Activated CD4-positive, alpha-beta memory T cell treated with anti-CD3 and anti-CD28 coated beads for 36 hours (primary cell): ENCODE measurements around the gene TEDC1. TPM values are rescaled to one million over a fixed set of nuclear protein-coding genes. Genes with fewer than 3 reads are reported as not detected.
"Not testable (repeated sequence)": the region's sequence is repeated elsewhere in the genome, so short reads cannot be mapped to it uniquely, and the experiment has no call there.

Experiments used
- CTCF ChIA-PET: fragments of 350-600 bp; sonication (Branson Sonifier 250); formaldehyde crosslinking; loops from one replicate; lab custom pipeline; 2021; ENCODE audit warnings: antibody characterized with exemption, inconsistent platforms; lab: Charles Lee
- POLR2A ChIA-PET: fragments of 350-600 bp; sonication (Branson Sonifier 250); formaldehyde crosslinking; loops from one replicate; lab custom pipeline; 2021; ENCODE audit warnings: antibody characterized with exemption; lab: Charles Lee
- DNase-seq: peaks from one replicate; pipeline ENCODE4 v3.0.0-alpha.2; 2020
- H3K27ac Mint-ChIP-seq: one replicate; pipeline ENCODE4 v1.8.0; 2021; ENCODE audit warnings: mixed read lengths
- H3K27me3 Mint-ChIP-seq: one replicate; pipeline ENCODE4 v1.8.0; 2021; ENCODE audit warnings: mixed read lengths
- H3K36me3 Mint-ChIP-seq: one replicate; pipeline ENCODE4 v1.8.0; 2021; ENCODE audit warnings: mixed read lengths
- H3K4me1 Mint-ChIP-seq: one replicate; pipeline ENCODE4 v1.8.0; 2021; ENCODE audit warnings: low read depth, mixed read lengths
- H3K4me3 Mint-ChIP-seq: one replicate; pipeline ENCODE4 v1.8.0; 2021; ENCODE audit warnings: mild to moderate bottlenecking, mixed read lengths
- H3K9me3 Mint-ChIP-seq: one replicate; pipeline ENCODE4 v1.8.0; 2021; ENCODE audit warnings: mixed read lengths
- intact Hi-C: fragments of 100-400 bp; cut with micrococcal nuclease; formaldehyde crosslinking; loops from one replicate; pipeline ENCODE4 v1.15.1; 2023
- total RNA-seq, 2 experiments: library from RNA; stranded (reverse); gene quantifications; one replicate each; pipeline ENCODE4 v1.2.3, GENCODE V29; 2021

The TEDC1 gene
- total RNA-seq, 2 experiments from 2014 or later = 40.2 to 44.8 TPM

DNA sequence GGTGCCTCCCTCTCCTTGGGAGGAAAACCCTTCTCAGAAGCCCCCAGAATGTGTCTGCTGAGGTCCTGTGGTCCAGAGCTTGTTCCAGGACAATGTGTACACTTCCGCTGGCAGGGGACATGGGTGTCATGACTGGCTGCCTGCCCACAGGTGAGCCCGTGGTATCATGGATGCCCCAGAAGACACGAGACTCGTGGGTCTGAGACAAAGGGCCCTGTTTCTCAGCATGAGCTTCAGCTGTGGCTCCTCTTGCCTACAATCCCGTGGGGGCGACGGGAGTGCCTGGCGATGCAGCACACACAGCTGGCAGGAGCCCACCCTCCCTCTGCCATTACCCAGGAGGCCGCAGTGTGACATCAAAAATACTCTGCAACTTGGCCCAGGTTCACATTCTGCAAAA lies 42.3 kb downstream of the TEDC1 start:
- no peak overlapping the region for H3K4me3 Mint-ChIP-seq
- DNase-seq = no peak
- no peaks in the 10 kb centered on the region for H3K9me3 Mint-ChIP-seq

DNA sequence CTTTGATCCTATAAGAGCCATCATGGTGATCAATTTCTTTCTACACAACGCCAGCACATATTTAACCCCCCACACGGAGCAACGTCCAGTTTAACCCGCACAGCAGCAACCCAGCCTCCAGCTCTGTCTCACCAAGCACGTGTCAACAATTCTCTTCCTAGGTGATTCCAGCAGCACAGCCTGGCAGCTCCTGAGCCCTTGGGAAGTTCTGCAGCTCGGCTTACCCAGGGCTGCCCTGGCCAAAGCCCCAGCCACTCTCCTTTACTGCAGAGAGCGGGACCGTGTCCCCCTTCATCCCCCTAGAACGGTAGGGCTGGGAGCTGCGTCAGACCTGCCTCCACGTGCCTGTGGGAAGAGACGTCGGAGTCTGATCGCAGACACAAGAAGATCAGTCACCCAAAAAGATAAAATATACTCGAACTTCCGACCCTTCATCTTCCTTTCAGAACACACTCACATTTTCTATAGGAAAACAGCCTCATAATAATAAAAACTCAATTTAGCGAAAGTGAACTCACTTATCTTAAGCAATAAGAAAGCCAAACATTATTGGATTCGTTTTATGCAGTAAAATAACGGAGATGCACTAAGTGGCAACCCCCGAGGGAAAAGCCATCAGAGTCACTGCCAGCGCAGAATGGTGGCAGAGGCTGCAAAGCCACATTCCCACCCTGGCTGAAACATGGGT lies 42.9 kb downstream of the TEDC1 start:
- CTCF ChIA-PET = interaction anchor here (1.1 to 3.4 kb wide), 4 partner anchors 15 to 164 kb away, joined by 3 to 11 read pairs (median 4); no protein-coding TSS in a partner anchor
- peaks cover 14% of the 10 kb centered on the region for H3K4me1 Mint-ChIP-seq
- no peaks in the 10 kb centered on the region for H3K36me3 Mint-ChIP-seq
- intact Hi-C loops = no loop called here
- POLR2A ChIA-PET = no interaction called here
- no peaks in the 10 kb centered on the region for H3K9me3 Mint-ChIP-seq
- no peak for DNase-seq
- H3K4me3 Mint-ChIP-seq = no peak overlapping the region
- H3K27me3 Mint-ChIP-seq = no peaks in the 10 kb centered on the region
- H3K27ac Mint-ChIP-seq = no peak overlapping the region

More for the DNA sequence above, 42.3 kb downstream of the TEDC1 start:
- no peak overlapping the region for H3K27ac Mint-ChIP-seq
- ChIA-PET CTCF (interaction anchor here (1.1 to 3.4 kb wide), 4 partner anchors 15 to 163 kb away, joined by 3 to 11 read pairs (median 4); no protein-coding TSS in a partner anchor), POLR2A (no interaction called here)
- intact Hi-C loops = no loop called here
- H3K4me1 Mint-ChIP-seq = peaks cover 16% of the 10 kb centered on the region
- no peaks in the 10 kb centered on the region for H3K36me3 Mint-ChIP-seq
- no peaks in the 10 kb centered on the region for H3K27me3 Mint-ChIP-seq

DNA sequence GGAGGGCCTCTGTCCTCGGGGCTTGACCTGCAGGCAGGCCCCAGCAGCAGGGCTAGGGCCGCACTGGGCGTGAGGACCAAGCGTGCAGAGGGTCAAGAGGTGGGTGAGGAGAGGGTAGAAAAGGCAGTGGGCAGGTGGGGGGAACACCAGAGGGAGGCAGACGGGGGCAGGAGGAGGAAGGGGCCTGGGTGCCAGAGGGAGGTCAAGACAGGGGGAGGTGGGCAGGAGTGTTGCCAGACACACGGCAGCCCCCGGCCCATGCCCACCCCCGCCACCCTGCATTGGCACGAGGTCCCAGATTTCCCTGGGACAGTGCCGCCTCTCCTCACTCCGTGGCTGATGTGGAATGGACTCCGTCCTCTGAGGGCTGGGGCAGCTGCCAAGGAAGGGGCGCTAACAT lies 43.5 kb downstream of the TEDC1 start:
- Mint-ChIP-seq H3K4me3 (no peak overlapping the region), H3K9me3 (no peaks in the 10 kb centered on the region), H3K4me1 (peaks cover 13% of the 10 kb centered on the region), H3K27me3 (no peaks in the 10 kb centered on the region), H3K27ac (no peak overlapping the region), H3K36me3 (no peaks in the 10 kb centered on the region)
- intact Hi-C loops = no loop called here
- CTCF ChIA-PET = interaction anchor here (1.1 kb wide), 1 partner anchor 14 kb away, joined by 4 read pairs; no protein-coding TSS in a partner anchor
- no peak for DNase-seq
- POLR2A ChIA-PET = no interaction called here

DNA sequence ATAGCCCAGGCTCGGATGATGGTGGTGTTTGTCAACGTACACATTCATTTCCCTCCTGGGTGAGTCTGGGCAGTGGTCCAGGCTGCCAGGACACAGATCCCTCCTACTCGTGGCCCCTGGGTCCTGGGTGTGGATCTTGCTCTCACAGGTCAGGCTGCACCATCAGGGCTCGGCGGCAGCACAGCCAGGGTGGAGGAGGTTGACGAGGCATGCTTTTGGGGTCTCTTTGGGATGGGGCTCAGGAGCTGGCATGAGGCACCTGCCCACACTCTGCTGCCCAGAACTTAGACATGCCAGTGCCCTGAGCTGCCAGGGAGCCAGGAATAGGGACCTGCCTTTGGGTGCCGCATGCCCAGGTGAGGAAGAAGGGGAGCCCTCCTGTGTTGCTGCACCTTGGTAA lies 45.0 kb downstream of the TEDC1 start:
- Mint-ChIP-seq H3K27me3 (no peaks in the 10 kb centered on the region), H3K27ac (no peak overlapping the region), H3K36me3 (no peaks in the 10 kb centered on the region), H3K9me3 (no peaks in the 10 kb centered on the region), H3K4me3 (no peak overlapping the region), H3K4me1 (peaks cover 4% of the 10 kb centered on the region)
- intact Hi-C loops = no loop called here
- ChIA-PET CTCF (interaction anchor here (1.5 kb wide), 1 partner anchor 12 kb away, joined by 4 read pairs; no protein-coding TSS in a partner anchor), POLR2A (no interaction called here)
- DNase-seq = no peak

DNA sequence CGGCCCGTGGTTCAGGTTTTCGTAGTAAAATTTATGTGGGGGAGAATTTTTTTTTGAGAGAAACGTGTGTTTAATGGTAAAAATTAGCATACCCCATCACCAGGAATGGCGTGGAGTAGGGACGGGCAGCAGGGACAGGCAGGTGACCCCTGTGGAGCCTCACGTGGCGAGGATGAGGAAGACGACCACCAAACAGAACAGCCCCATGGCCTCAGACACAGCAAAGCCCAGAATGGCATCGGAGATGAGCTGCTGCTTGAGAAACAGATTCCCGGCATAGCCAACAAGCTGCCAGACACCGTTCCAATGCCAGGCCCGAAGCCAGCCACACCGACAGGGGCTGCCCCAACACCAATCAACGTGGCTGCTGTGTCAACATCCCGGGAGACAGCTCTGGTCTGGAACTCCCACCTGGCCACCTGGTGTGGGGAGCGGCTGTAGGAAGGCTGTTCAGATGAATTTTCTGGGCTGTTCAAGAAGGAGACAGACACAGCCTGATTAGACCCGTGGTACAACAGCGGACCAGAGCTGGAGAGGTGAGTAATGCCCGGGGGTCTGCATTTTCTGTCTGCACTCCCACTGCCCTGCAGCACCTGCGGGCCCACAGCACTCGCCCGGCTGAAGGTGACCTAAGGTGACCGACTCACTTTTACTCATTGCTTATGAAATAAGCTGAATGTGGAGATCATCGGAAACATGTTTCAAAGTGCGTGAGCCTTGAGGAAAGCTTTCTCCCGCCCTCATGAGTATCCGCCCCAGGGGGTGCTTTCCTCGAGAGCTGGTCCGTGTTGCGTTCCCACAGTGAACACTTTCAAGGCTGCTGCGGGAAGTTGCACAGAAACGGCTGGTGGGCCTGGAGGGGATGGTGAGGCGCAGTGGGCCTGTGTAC lies 45.9 kb downstream of the TEDC1 start:
- Mint-ChIP-seq H3K36me3 (no peaks in the 10 kb centered on the region), H3K9me3 (no peaks in the 10 kb centered on the region), H3K4me3 (no peak overlapping the region), H3K27ac (no peak overlapping the region), H3K27me3 (peaks cover 5% of the 10 kb centered on the region), H3K4me1 (peaks cover 4% of the 10 kb centered on the region)
- intact Hi-C loops = no loop called here
- ChIA-PET CTCF (interaction anchor here (1.0 to 2.7 kb wide), 5 partner anchors 8 to 465 kb away, joined by 3 to 14 read pairs (median 6); no protein-coding TSS in a partner anchor), POLR2A (no interaction called here)
- no peak for DNase-seq

DNA sequence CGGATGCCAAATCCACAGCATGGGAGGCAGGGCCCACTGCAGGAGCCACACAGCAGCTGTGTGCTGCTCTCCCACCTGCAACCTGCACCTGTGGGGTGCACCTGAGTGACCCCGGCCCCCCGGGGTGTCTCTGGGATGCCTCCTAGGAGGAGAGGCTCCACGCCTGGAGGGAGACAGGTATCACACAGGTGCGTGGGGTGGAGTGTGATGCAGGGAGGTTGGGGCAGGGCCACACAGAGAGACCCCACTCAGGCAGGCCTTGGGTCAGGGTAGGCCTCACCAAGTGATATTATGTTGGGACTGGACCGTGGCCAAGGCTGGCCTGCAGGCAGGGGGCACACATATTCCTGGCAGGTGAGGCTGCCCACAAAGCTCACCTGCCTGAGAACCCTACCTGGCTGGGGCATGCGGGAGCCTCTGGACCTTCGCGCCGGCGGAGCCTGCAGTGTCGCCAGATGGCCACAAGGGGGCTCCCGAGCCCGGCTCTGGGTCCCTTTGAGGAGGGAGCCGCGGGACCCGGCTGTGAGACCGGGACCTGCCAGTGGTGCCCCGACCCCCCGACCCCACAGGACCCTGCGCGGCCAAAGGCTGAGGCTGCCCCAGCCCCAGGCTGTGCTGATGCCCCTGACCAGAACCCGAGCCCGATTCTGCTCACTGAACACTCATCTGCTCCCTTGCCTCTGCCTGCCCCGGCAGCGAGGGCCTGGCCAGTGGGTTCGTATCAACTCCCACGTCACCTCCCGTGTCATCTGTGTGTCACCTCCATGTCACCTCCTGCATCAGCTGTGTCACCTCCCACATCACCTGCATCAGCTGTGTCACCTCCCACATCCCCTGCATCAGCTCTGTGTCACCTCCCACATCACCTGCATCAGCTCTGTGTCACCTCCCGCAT lies 46.8 kb downstream of the TEDC1 start:
- Mint-ChIP-seq H3K4me3 (no peak overlapping the region), H3K9me3 (peaks cover 3% of the 10 kb centered on the region), H3K27ac (no peak overlapping the region), H3K36me3 (no peaks in the 10 kb centered on the region), H3K27me3 (peaks cover 6% of the 10 kb centered on the region), H3K4me1 (peaks cover 4% of the 10 kb centered on the region)
- peak; percentile 78 for DNase-seq
- POLR2A ChIA-PET = no interaction called here
- CTCF ChIA-PET = interaction anchor here (0.7 to 2.7 kb wide), 7 partner anchors 9 to 464 kb away, joined by 3 to 14 read pairs (median 4); no protein-coding TSS in a partner anchor
- intact Hi-C loops = no loop called here

DNA sequence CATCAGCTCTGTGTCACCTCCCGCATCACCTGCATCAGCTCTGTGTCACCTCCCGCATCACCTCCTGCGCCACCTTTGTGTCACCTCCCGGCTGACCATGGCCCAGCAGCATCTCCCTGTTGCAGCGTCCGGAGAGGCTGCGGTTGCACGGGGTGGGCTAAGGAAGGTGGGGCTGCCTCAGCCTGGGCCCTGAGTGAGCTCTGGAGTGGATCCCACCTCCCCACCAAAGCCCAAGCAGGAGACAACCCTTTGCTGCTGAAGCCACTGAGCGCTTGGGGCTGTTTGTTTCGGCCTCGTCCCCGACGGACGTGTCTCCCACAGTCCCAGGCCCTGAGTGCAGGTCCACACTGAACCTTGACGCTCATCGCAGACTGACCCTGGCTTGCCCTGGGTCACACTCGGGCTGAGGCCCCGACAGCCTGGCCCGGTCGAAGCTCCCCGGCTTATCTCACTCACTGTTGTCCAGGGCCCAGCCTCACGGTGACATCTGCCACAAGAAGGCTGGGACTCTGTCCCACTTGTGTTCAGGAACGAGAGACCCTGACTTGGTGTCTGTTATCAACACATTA lies 47.5 kb downstream of the TEDC1 start:
- Mint-ChIP-seq H3K27ac (no peak overlapping the region), H3K9me3 (peaks cover 9% of the 10 kb centered on the region), H3K36me3 (no peaks in the 10 kb centered on the region), H3K4me1 (peaks cover 4% of the 10 kb centered on the region), H3K4me3 (no peak overlapping the region), H3K27me3 (peaks cover 6% of the 10 kb centered on the region)
- no peak for DNase-seq
- CTCF ChIA-PET = interaction anchor here (0.7 to 2.7 kb wide), 3 partner anchors 10 to 168 kb away, joined by 3 to 14 read pairs (median 4); no protein-coding TSS in a partner anchor
- intact Hi-C loops = no loop called here
- POLR2A ChIA-PET = no interaction called here

DNA sequence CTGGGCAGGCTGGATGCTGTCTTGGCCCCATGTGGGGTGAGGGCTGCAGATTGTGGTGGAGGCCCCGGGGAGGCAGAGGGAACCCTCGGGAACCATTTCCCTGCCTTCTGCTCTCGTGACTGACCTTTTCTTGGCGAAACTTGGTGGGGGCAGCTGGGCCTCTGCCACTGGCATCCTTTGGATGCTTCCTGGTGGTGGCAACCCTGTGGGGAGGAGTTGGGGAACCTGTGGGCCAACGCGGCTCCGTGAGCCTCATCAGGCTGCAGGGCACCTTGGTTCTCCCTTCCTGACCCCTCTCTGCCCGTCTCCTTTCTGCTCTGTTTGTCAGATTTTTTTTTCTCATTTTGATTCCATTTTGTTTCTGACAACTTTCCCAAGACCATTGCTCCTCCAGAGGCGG lies 49.8 kb downstream of the TEDC1 start:
- CTCF ChIA-PET = no interaction called here
- intact Hi-C loops = no loop called here
- H3K4me3 Mint-ChIP-seq = no peak overlapping the region
- peaks cover 12% of the 10 kb centered on the region for H3K9me3 Mint-ChIP-seq
- no peak overlapping the region for H3K27ac Mint-ChIP-seq
- no peak for DNase-seq
- H3K27me3 Mint-ChIP-seq = peaks cover 6% of the 10 kb centered on the region
- no peaks in the 10 kb centered on the region for H3K36me3 Mint-ChIP-seq
- POLR2A ChIA-PET = no interaction called here
- H3K4me1 Mint-ChIP-seq = peaks cover 4% of the 10 kb centered on the region

DNA sequence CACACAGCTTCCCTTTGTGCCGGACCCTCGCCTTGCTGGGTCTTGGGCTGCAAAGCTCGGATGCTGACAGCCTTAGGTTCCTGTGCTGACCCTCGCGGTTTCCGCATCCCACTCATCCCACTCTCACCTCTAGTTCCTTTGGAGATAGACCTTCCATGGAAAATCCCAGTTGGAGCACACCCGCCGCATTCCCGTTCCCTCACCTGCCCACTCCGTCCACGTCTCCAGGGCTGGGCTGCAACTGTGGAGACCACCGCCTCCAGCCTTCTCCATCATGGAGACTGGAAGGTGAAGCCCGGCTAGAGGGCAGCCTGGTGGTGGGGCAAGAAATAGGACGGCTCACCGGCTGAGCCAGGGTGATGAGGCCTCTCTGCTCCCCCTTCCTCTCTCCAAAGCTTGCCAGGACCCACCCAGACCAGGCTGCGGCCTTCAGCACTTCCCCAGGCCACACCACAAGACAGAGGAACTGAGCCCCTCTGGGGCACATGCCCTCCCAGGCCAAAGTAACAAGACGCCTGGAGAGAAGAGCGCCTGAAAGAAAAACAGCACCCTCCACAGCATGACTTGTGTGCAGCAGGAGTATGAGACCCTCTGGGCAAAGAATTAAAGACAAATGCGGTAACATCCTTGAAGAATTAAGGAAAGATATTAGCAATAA lies 50.3 kb downstream of the TEDC1 start:
- ChIA-PET CTCF (no interaction called here), POLR2A (no interaction called here)
- intact Hi-C loops = no loop called here
- Mint-ChIP-seq H3K4me3 (no peak overlapping the region), H3K27ac (no peak overlapping the region), H3K27me3 (peaks cover 6% of the 10 kb centered on the region), H3K36me3 (no peaks in the 10 kb centered on the region), H3K9me3 (peaks cover 12% of the 10 kb centered on the region), H3K4me1 (peaks cover 4% of the 10 kb centered on the region)
- no peak for DNase-seq

DNA sequence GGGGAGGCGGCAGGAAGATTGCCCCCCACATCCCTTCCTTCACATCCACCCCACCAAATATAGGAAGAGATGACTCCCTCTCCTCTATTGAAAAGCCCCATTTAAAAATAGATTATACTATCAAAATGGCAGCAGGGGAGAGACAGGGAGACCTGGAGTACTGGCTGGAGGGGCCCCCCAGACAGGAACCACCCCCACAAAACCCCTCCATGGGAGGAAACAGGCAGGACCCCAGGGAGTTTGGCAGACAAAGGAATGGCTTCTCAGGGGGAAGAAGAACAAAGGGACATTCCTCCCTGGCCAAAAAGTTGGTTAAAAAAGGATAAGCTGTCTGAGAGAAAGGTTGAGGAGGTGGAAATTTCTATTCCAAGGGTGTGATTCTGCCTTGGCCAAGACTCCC lies 54.6 kb downstream of the TEDC1 start:
- POLR2A ChIA-PET, H3K27me3 Mint-ChIP-seq, DNase-seq, intact Hi-C loops, H3K4me3 Mint-ChIP-seq, H3K36me3 Mint-ChIP-seq, CTCF ChIA-PET, H3K27ac Mint-ChIP-seq, H3K4me1 Mint-ChIP-seq: not testable (repeated sequence)
- H3K9me3 Mint-ChIP-seq = peaks cover 17% of the 10 kb centered on the region

DNA sequence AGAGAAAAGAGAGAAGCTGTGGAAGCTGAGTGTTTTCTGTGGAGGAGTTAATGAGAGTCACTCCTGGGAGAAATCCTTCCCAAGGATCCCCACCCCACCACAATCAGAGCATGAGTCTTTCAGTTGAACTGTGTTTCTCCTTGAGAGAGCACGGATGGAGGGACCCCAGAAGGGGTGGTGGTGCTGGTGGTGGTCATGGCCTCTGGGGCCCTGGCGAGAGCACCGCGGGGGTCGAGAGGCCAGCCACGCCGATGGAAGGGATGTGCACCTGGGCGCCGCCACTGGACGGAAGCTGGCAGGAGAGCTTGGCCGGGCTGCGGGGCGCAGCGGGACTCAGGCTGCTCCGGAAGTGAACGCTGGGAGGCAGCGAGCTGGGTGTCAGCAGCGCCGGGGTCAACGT lies 55.4 kb downstream of the TEDC1 start:
- CTCF ChIA-PET, H3K27ac Mint-ChIP-seq, POLR2A ChIA-PET, DNase-seq, H3K4me3 Mint-ChIP-seq, H3K27me3 Mint-ChIP-seq, H3K4me1 Mint-ChIP-seq, intact Hi-C loops, H3K36me3 Mint-ChIP-seq: not testable (repeated sequence)
- peaks cover 17% of the 10 kb centered on the region for H3K9me3 Mint-ChIP-seq
